Cardiac fibroblast (primary cell): ENCODE measurements around the gene GMEB2.

Experiments
- DNase-seq, 2 donors: peaks; one replicate each; pipeline versions ENCODE4 v3.0.0 to v3.0.0-alpha.2; 2010; ENCODE audit warnings: low read depth in 2 of 2
- H3K4me3 ChIP-seq, 2 donors: replicated peaks in 1 of 2; 1 replicate in 1 of 2; 2 replicates in 1 of 2; pipeline ENCODE4 v1.5.1; 2011; ENCODE audit warnings: low read depth in 2 of 2, low read length in 2 of 2, mild to moderate bottlenecking in 2 of 2, moderate library complexity in 1 of 2
- TF ChIP-seq, protein P1 (sequence below): IDR thresholded peaks from one replicate; pipeline ENCODE4 v1.5.1; 2011; ENCODE audit warnings: low read depth, mild to moderate bottlenecking, low read length, inconsistent platforms

GMEB2 gene

DNA sequence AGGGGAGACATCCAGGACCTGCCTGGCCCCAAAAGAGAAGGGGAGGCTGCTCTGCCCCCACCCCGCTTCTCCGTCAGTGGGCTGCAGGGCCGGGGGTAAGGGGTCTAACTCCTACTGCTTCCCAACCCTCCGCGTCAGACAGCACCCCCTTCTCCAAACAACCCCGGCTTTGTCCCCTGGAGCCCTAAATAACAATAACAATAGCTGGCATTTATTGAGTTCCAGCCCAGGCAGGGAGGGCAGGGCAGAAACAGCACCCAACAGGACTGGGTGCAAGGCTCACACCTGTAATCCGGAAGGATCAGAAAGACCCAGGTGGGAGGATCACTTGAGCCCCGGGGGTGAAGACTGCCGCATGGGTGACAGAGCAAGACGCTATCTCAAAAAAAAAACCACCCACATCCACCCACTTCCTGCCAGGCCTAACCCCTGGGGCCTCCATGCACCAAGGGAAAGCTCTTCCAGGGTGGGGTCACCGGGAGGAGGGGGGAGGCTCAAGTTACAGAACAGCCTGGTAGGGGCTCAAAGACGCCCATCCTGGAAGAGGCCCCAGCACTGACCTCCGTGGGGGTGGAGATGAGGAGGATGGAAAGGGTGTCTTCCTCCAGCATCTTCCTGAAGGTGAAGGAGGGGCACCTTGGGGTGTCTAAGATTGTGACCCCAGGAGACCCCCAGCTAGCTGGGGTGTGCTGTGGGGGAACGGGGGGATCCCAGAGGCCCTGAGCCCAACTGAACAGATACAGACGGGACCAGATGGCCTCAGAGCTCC lies 74.2 kb downstream of the GMEB2 start:
- H3K4me3 ChIP-seq: no peak overlapping the region
- no peak for DNase-seq
- TF ChIP-seq, protein P1, sequence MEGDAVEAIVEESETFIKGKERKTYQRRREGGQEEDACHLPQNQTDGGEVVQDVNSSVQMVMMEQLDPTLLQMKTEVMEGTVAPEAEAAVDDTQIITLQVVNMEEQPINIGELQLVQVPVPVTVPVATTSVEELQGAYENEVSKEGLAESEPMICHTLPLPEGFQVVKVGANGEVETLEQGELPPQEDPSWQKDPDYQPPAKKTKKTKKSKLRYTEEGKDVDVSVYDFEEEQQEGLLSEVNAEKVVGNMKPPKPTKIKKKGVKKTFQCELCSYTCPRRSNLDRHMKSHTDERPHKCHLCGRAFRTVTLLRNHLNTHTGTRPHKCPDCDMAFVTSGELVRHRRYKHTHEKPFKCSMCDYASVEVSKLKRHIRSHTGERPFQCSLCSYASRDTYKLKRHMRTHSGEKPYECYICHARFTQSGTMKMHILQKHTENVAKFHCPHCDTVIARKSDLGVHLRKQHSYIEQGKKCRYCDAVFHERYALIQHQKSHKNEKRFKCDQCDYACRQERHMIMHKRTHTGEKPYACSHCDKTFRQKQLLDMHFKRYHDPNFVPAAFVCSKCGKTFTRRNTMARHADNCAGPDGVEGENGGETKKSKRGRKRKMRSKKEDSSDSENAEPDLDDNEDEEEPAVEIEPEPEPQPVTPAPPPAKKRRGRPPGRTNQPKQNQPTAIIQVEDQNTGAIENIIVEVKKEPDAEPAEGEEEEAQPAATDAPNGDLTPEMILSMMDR: no peak

DNA sequence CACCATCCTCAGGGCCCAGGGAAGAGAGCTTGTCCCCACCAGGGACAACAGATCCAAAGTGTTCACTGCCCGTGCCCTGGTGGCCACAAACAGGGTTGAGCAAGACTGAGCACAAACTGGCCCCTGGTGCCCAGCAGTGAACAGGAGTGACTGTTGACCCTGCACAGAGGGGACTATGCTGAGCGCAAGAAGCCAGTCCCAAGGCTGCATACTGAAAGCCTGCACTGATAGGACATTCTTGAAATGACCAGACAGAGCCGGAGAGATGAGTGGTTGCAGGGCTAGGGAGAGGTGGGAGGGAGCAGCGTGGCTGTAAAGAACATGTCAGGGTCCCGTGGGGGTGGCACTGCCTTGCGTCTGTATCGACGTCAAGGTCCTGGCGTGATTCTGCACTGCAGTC lies 75.8 kb downstream of the GMEB2 start:
- peak; percentile 35 to 46 for DNase-seq
- TF ChIP-seq, protein P1: no peak
- H3K4me3 ChIP-seq: no peak overlapping the region

DNA sequence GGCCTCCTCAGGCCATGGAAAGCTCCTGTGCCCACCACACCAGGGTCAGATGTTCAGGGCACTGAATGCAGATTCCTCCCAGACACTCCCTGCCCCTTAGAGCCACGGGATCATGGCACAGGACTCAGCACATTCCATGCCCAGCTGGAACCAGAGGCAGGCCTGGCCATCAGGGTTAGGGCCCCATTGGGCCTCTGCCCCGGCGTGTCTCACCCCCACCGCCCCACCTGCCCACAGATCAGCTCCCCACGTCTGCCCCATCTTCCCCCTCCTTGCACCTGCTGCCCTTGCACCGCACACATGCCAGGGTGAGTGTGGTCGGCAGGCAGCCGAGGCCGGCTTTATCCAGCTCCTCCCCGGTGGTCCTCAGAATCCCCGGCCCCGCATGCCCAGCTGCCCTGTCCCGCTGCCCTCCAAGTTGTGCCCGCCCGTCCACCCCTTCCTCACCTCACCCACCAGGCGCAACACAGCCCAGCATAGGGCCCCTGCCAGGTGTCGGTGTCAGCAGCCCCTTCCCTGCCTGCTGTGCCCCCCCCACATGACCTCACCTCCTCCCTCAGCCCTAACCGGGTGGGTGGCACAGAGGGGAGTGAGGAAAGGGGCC lies 77.1 kb downstream of the GMEB2 start:
- no peak for DNase-seq
- TF ChIP-seq, protein P1: no peak
- no peak overlapping the region for H3K4me3 ChIP-seq

DNA sequence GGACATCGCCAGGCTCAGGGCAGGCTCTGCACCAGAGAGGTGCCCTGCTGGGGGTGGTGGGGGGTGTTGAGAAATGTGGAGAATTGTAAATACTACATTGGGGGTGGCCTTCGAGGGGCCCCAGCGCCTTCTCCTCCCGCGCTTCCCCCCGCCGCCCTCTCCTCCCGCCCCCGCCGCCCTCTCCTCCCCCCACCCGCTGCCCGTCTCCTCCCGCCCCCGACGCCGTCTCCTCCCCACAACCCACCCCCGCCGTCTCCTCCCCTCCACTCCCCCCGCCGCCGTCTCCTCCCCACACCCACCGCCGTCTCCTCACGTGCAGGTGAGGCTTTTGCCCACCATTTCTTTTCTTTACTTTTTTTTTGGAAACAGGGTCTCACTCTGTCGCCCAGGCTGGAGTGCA lies 77.9 kb downstream of the GMEB2 start:
- TF ChIP-seq, protein P1: no peak
- no peak overlapping the region for H3K4me3 ChIP-seq
- no peak for DNase-seq

DNA sequence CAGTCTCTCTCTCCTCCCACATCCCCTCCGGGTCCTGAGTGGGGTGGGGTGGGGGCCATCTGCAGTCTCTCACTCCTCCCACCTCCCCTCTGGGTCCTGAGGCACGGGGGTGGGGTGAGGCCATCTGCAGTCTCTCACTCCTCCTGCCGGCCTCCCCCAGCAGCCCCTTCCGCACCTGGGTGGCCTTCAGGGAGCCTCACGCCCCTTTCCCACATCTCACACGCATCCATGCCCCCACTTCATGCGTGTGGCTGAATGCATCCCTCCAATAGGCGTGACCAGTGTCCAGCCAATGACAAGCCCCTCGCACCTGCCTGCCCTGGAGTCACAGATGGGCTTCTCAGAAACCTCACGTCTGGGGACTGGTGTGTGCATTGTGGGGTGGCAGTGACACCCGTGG lies 78.4 kb downstream of the GMEB2 start:
- TF ChIP-seq, protein P1: no peak
- no peak for DNase-seq
- no peak overlapping the region for H3K4me3 ChIP-seq

DNA sequence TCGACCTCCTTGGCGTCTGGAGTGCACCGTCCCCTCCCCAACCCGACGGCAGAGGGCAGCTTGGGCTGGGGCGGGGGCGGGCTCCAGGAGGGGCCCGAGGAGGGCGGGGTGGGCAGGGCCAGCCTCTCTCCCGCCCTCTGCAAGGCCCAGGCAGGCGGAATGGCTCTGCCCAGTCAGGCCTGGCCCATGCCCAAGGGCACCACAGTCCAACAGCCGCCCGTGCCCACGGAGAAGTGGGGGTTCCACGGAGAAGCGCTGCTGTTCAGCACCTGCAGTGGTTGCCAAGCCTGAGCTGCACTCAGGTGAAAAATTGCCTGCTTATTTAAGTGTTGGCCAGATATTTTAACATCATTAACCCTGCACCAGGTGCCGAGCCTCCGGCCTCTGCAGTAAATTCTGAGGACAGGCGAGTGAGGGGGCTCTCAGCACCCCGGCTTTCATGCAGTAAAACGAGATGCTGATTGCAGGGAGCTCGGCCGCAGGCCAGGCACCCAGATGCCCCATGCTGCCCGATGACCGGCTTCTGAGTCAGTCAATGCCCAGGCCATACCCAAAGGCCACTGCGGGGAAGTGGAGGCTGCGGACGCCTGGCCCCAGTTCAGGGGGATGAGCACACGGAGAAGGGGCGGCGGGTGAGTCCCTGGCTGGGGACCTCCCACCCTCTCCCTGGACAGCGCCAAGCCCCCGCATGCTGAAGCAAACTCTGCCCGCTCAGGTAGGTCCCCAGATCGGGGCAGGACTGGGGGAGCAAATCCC lies 79.0 kb downstream of the GMEB2 start, which contains the start of gene SRMS:
SRMS (minus strand) TSS at position 25 of the 756 bp plus-strand sequence. CDS start 286 bp downstream, outside the sequence.
- DNase-seq: no peak
- H3K4me3 ChIP-seq: no peak within 1 kb of the TSS
- TF ChIP-seq, protein P1: no peak
